Measurements from ENCODE around the gene ITPR1.

ITPR1 gene

GRCh38 chr3:4497005-4497692 is 4.0 kb downstream of the ITPR1 start:
- H3K4ac ChIP-seq (ENCODE audit: low read depth, low read length), result no peak overlapping the region
- no peaks in the 10 kb centered on the region for H3K27me3 ChIP-seq (ENCODE audit: insufficient read depth, low read length, poor library complexity)
- no peaks in the 10 kb centered on the region for H3K36me3 ChIP-seq (ENCODE audit: control insufficient read depth, insufficient read depth, low read length)
- no peak overlapping the region for H4K5ac ChIP-seq (ENCODE audit: low read length)
- no peaks in the 10 kb centered on the region for H3K79me2 ChIP-seq (ENCODE audit: control insufficient read depth, insufficient read depth, low read length)
- no CpG with 5 or more reads among the region's 5 CpGs for WGBS (ENCODE audit: extremely low coverage, insufficient coverage, low lambda C conversion rate)
- no peak overlapping the region for H3K56ac ChIP-seq (ENCODE audit: low read length)
- no peak overlapping the region for H3K23ac ChIP-seq (ENCODE audit: low read length)
- H4K8ac ChIP-seq (ENCODE audit: low read depth, low read length), result no peak overlapping the region
- H2BK15ac ChIP-seq (replicated peaks; ENCODE audit: low read depth), result no peak overlapping the region
- no peaks in the 10 kb centered on the region for H3K4me1 ChIP-seq (ENCODE audit: control insufficient read depth, low read depth, low read length)
- H3K4me2 ChIP-seq (ENCODE audit: low read length), result no peak overlapping the region
- no peak overlapping the region for H3K4me3 ChIP-seq (ENCODE audit: low read length)
- H3K79me1 ChIP-seq (ENCODE audit: low read length), result no peaks in the 10 kb centered on the region
- H2BK5ac ChIP-seq (ENCODE audit: low read length), result no peak overlapping the region
- no peak overlapping the region for H3K9ac ChIP-seq (ENCODE audit: low read length)
- H3K18ac ChIP-seq (ENCODE audit: low read length), result no peak overlapping the region
- no peak overlapping the region for H2BK120ac ChIP-seq (ENCODE audit: low read depth, low read length)
- no peak for DNase-seq
- no peak overlapping the region for H3K27ac ChIP-seq (ENCODE audit: low read depth, low read length)
- H2AK5ac ChIP-seq (ENCODE audit: low read length), result no peak overlapping the region

GRCh38 chr3:4497843-4498324 is 4.7 kb downstream of the ITPR1 start:
- no peaks in the 10 kb centered on the region for H3K79me1 ChIP-seq (ENCODE audit: low read length)
- no peak overlapping the region for H3K56ac ChIP-seq (ENCODE audit: low read length)
- H3K4ac ChIP-seq (ENCODE audit: low read depth, low read length), result no peak overlapping the region
- H3K23ac ChIP-seq (ENCODE audit: low read length), result no peak overlapping the region
- H2BK15ac ChIP-seq (replicated peaks; ENCODE audit: low read depth), result no peak overlapping the region
- no peak overlapping the region for H3K4me2 ChIP-seq (ENCODE audit: low read length)
- H2BK5ac ChIP-seq (ENCODE audit: low read length), result no peak overlapping the region
- no peak overlapping the region for H2BK120ac ChIP-seq (ENCODE audit: low read depth, low read length)
- H4K5ac ChIP-seq (ENCODE audit: low read length), result no peak overlapping the region
- no peaks in the 10 kb centered on the region for H3K79me2 ChIP-seq (ENCODE audit: control insufficient read depth, insufficient read depth, low read length)
- no peaks in the 10 kb centered on the region for H3K36me3 ChIP-seq (ENCODE audit: control insufficient read depth, insufficient read depth, low read length)
- no peak overlapping the region for H2AK5ac ChIP-seq (ENCODE audit: low read length)
- DNase-seq, result no peak
- no peak overlapping the region for H3K9ac ChIP-seq (ENCODE audit: low read length)
- H3K18ac ChIP-seq (ENCODE audit: low read length), result no peak overlapping the region
- H3K4me1 ChIP-seq (ENCODE audit: control insufficient read depth, low read depth, low read length), result no peaks in the 10 kb centered on the region
- no peaks in the 10 kb centered on the region for H3K27me3 ChIP-seq (ENCODE audit: insufficient read depth, low read length, poor library complexity)
- H3K4me3 ChIP-seq (ENCODE audit: low read length), result no peak overlapping the region
- WGBS (ENCODE audit: extremely low coverage, insufficient coverage, low lambda C conversion rate), result no CpG with 5 or more reads among the region's 1 CpG
- H3K27ac ChIP-seq (ENCODE audit: low read depth, low read length), result no peak overlapping the region
- no peak overlapping the region for H4K8ac ChIP-seq (ENCODE audit: low read depth, low read length)

- H2AK5ac ChIP-seq (ENCODE audit: low read length), result no peak overlapping the region
- DNase-seq, result no peak
- no peaks in the 10 kb centered on the region for H3K4me1 ChIP-seq (ENCODE audit: control insufficient read depth, low read depth, low read length)
- H4K8ac ChIP-seq (ENCODE audit: low read depth, low read length), result no peak overlapping the region
- H3K23ac ChIP-seq (ENCODE audit: low read length), result no peak overlapping the region
- no peaks in the 10 kb centered on the region for H3K27me3 ChIP-seq (ENCODE audit: insufficient read depth, low read length, poor library complexity)
- H3K9ac ChIP-seq (ENCODE audit: low read length), result no peak overlapping the region
- no peak overlapping the region for H3K4me2 ChIP-seq (ENCODE audit: low read length)
- H2BK5ac ChIP-seq (ENCODE audit: low read length), result no peak overlapping the region
- H3K27ac ChIP-seq (ENCODE audit: low read depth, low read length), result no peak overlapping the region
- no peaks in the 10 kb centered on the region for H3K36me3 ChIP-seq (ENCODE audit: control insufficient read depth, insufficient read depth, low read length)
- H2BK120ac ChIP-seq (ENCODE audit: low read depth, low read length), result no peak overlapping the region
- H3K18ac ChIP-seq (ENCODE audit: low read length), result no peak overlapping the region
- H3K79me2 ChIP-seq (ENCODE audit: control insufficient read depth, insufficient read depth, low read length), result no peaks in the 10 kb centered on the region
- H3K79me1 ChIP-seq (ENCODE audit: low read length), result no peaks in the 10 kb centered on the region
- H4K5ac ChIP-seq (ENCODE audit: low read length), result no peak overlapping the region
- no peak overlapping the region for H3K4ac ChIP-seq (ENCODE audit: low read depth, low read length)
- WGBS (ENCODE audit: extremely low coverage, insufficient coverage, low lambda C conversion rate), result no CpG with 5 or more reads among the region's 5 CpGs
- no peak overlapping the region for H3K56ac ChIP-seq (ENCODE audit: low read length)
- H3K4me3 ChIP-seq (ENCODE audit: low read length), result no peak overlapping the region
- H2BK15ac ChIP-seq (replicated peaks; ENCODE audit: low read depth), result no peak overlapping the region
Measured at GRCh38 chr3:4498446-4498845, 5.3 kb downstream of the ITPR1 start.

- Histone ChIP-seq H3K56ac (ENCODE audit: low read length) (no peak overlapping the region), H3K79me1 (ENCODE audit: low read length) (no peaks in the 10 kb centered on the region), H3K27me3 (ENCODE audit: insufficient read depth, low read length, poor library complexity) (no peaks in the 10 kb centered on the region), H3K4me1 (ENCODE audit: control insufficient read depth, low read depth, low read length) (no peaks in the 10 kb centered on the region), H3K4me2 (ENCODE audit: low read length) (no peak overlapping the region), H3K9ac (ENCODE audit: low read length) (no peak overlapping the region), H3K79me2 (ENCODE audit: control insufficient read depth, insufficient read depth, low read length) (no peaks in the 10 kb centered on the region), H3K18ac (ENCODE audit: low read length) (no peak overlapping the region), H4K5ac (ENCODE audit: low read length) (no peak overlapping the region), H2BK15ac (replicated peaks; ENCODE audit: low read depth) (no peak overlapping the region), H3K36me3 (ENCODE audit: control insufficient read depth, insufficient read depth, low read length) (no peaks in the 10 kb centered on the region), H3K23ac (ENCODE audit: low read length) (no peak overlapping the region), H2BK120ac (ENCODE audit: low read depth, low read length) (no peak overlapping the region), H3K4me3 (ENCODE audit: low read length) (no peak overlapping the region), H2BK5ac (ENCODE audit: low read length) (no peak overlapping the region), H2AK5ac (ENCODE audit: low read length) (no peak overlapping the region), H4K8ac (ENCODE audit: low read depth, low read length) (no peak overlapping the region), H3K4ac (ENCODE audit: low read depth, low read length) (no peak overlapping the region), H3K27ac (ENCODE audit: low read depth, low read length) (no peak overlapping the region)
- no CpG with 5 or more reads among the region's 3 CpGs for WGBS (ENCODE audit: extremely low coverage, insufficient coverage, low lambda C conversion rate)
- no peak for DNase-seq
Measured at GRCh38 chr3:4501437-4501836, 8.3 kb downstream of the ITPR1 start.

GRCh38 chr3:4501927-4502326 is 8.8 kb downstream of the ITPR1 start:
- Histone ChIP-seq H2BK120ac (ENCODE audit: low read depth, low read length) (no peak overlapping the region), H3K4me3 (ENCODE audit: low read length) (no peak overlapping the region), H3K56ac (ENCODE audit: low read length) (no peak overlapping the region), H2BK15ac (replicated peaks; ENCODE audit: low read depth) (no peak overlapping the region), H4K5ac (ENCODE audit: low read length) (no peak overlapping the region), H3K23ac (ENCODE audit: low read length) (no peak overlapping the region), H3K9ac (ENCODE audit: low read length) (no peak overlapping the region), H3K36me3 (ENCODE audit: control insufficient read depth, insufficient read depth, low read length) (no peaks in the 10 kb centered on the region), H3K4me1 (ENCODE audit: control insufficient read depth, low read depth, low read length) (no peaks in the 10 kb centered on the region), H4K8ac (ENCODE audit: low read depth, low read length) (no peak overlapping the region), H3K79me1 (ENCODE audit: low read length) (no peaks in the 10 kb centered on the region), H3K18ac (ENCODE audit: low read length) (no peak overlapping the region), H3K4me2 (ENCODE audit: low read length) (no peak overlapping the region), H3K27ac (ENCODE audit: low read depth, low read length) (no peak overlapping the region), H2AK5ac (ENCODE audit: low read length) (no peak overlapping the region), H3K4ac (ENCODE audit: low read depth, low read length) (no peak overlapping the region), H3K27me3 (ENCODE audit: insufficient read depth, low read length, poor library complexity) (no peaks in the 10 kb centered on the region), H2BK5ac (ENCODE audit: low read length) (no peak overlapping the region), H3K79me2 (ENCODE audit: control insufficient read depth, insufficient read depth, low read length) (no peaks in the 10 kb centered on the region)
- no peak for DNase-seq
- WGBS (ENCODE audit: extremely low coverage, insufficient coverage, low lambda C conversion rate), result no CpG with 5 or more reads among the region's 9 CpGs

GRCh38 chr3:4503050-4503449 is 9.9 kb downstream of the ITPR1 start:
- Histone ChIP-seq H3K36me3 (ENCODE audit: control insufficient read depth, insufficient read depth, low read length) (no peaks in the 10 kb centered on the region), H3K4me1 (ENCODE audit: control insufficient read depth, low read depth, low read length) (no peaks in the 10 kb centered on the region), H3K4me3 (ENCODE audit: low read length) (no peak overlapping the region), H3K79me1 (ENCODE audit: low read length) (no peaks in the 10 kb centered on the region), H2BK5ac (ENCODE audit: low read length) (no peak overlapping the region), H4K8ac (ENCODE audit: low read depth, low read length) (no peak overlapping the region), H4K5ac (ENCODE audit: low read length) (no peak overlapping the region), H3K23ac (ENCODE audit: low read length) (no peak overlapping the region), H3K4ac (ENCODE audit: low read depth, low read length) (no peak overlapping the region), H3K56ac (ENCODE audit: low read length) (no peak overlapping the region), H2BK15ac (replicated peaks; ENCODE audit: low read depth) (no peak overlapping the region), H3K18ac (ENCODE audit: low read length) (no peak overlapping the region), H2AK5ac (ENCODE audit: low read length) (no peak overlapping the region), H3K27ac (ENCODE audit: low read depth, low read length) (no peak overlapping the region), H3K9ac (ENCODE audit: low read length) (no peak overlapping the region), H2BK120ac (ENCODE audit: low read depth, low read length) (no peak overlapping the region), H3K79me2 (ENCODE audit: control insufficient read depth, insufficient read depth, low read length) (no peaks in the 10 kb centered on the region), H3K4me2 (ENCODE audit: low read length) (no peak overlapping the region), H3K27me3 (ENCODE audit: insufficient read depth, low read length, poor library complexity) (no peaks in the 10 kb centered on the region)
- no CpG with 5 or more reads among the region's 5 CpGs for WGBS (ENCODE audit: extremely low coverage, insufficient coverage, low lambda C conversion rate)
- DNase-seq, result no peak
